ENCODE data around the gene VPS8. TPM values are rescaled to one million over a fixed set of nuclear protein-coding genes. Genes with fewer than 3 reads are reported as not detected.

The VPS8 gene
- total RNA-seq, 2 donors from 2014 or later = 26.2 to 29.1 TPM

- DNase-seq (no peak), ATAC-seq (no peak)
- intact Hi-C loops (cut with DNase I) = no loop called here
These were observed 281.1 kb downstream of the VPS8 start for GRCh38 chr3:185093116-185093515.

DNA sequence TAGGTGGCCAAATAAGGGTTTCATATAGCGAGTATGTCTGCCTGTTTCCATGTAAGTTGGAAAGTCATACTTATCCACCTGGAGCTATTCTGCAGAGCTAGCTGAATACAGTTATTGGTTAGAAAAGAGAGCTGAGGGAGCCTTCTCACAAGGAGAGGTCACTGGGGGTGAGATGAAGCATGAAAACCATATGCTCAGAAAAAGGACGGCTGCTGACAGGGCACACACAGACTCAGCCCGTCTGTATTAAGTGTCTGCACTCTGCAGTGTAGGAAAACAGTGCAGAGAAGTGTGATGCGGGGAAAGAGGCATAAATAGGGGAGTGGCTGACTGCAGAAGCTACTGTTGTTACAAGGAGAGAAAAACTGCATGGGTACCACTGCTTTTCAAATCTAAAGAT lies 282.7 kb downstream of the VPS8 start:
- no peak for DNase-seq
- no peak for ATAC-seq
- intact Hi-C loops (cut with DNase I) = no loop called here

Other genes starting within 250 kb of the VPS8 start
- 10 to 100 TPM; 19.4 to 24.5 TPM for gene MAGEF1, start 100.1 kb upstream of the VPS8 start, total RNA-seq